ENCODE measurements around the gene PRRT4. TPM values are rescaled to one million over a fixed set of nuclear protein-coding genes. Genes with fewer than 3 reads are reported as not detected.

The PRRT4 gene
- total and polyA plus RNA-seq, 8 donors, result 0.21 to 0.75 (median 0.46) TPM; not detected in 4

GRCh38 chr7:128360359-128360678 lies 1.2 kb downstream of the PRRT4 start:
- Histone ChIP-seq H3K27me3 (peaks cover 0 to 3% (median 0%) of the 10 kb centered on the region in 4 donors), H3K27ac (no peak overlapping the region), H3K4me1 (no peaks in the 10 kb centered on the region), H3K36me3 (no peaks in the 10 kb centered on the region), H3K4me3 (no peak overlapping the region), H3K9me3 (no peaks in the 10 kb centered on the region)
- WGBS, 2 donors, result 57 to 61% methylated on average over 9 of the region's 9 CpGs
- DNase-seq (peak in 1 of 6 donors; percentile 57), ATAC-seq (peak in 1 of 4 donors; percentile 8), FAIRE-seq (no peak)
- intact Hi-C loops (cut with DNase I), result no loop called here
- TF ChIP-seq CTCF (IDR thresholded peaks at IDR 0.05), result no peak

GRCh38 chr7:128359939-128360338 lies 1.6 kb downstream of the PRRT4 start:
- 96 to 98% methylated on average over 4 of the region's 4 CpGs for WGBS, 2 donors
- no peaks in the 10 kb centered on the region for H3K9me3 ChIP-seq
- FAIRE-seq (no peak), ATAC-seq (no peak), DNase-seq (peak in 1 of 6 donors; percentile 44)
- intact Hi-C loops (cut with DNase I), result no loop called here
- H3K4me1 ChIP-seq, result no peaks in the 10 kb centered on the region
- H3K27me3 ChIP-seq, result peaks cover 0 to 3% (median 0%) of the 10 kb centered on the region in 4 donors
- no peak overlapping the region for H3K4me3 ChIP-seq
- no peaks in the 10 kb centered on the region for H3K36me3 ChIP-seq
- TF ChIP-seq CTCF (IDR thresholded peaks at IDR 0.05), result no peak
- H3K27ac ChIP-seq, result no peak overlapping the region

GRCh38 chr7:128359336-128359735 lies 2.2 kb downstream of the PRRT4 start:
- H3K27me3 ChIP-seq, result peaks cover 0 to 3% (median 0%) of the 10 kb centered on the region in 4 donors
- 90 to 97% methylated on average over 12 of the region's 12 CpGs for WGBS, 2 donors
- no peak overlapping the region for H3K4me3 ChIP-seq
- no peaks in the 10 kb centered on the region for H3K4me1 ChIP-seq
- intact Hi-C loops (cut with DNase I), result no loop called here
- no peak for ATAC-seq
- FAIRE-seq, result no peak
- no peaks in the 10 kb centered on the region for H3K9me3 ChIP-seq
- DNase-seq, result peak in 1 of 6 donors; percentile 42
- no peak overlapping the region for H3K27ac ChIP-seq
- H3K36me3 ChIP-seq, result no peaks in the 10 kb centered on the region
- TF ChIP-seq CTCF (IDR thresholded peaks at IDR 0.05), result no peak

- FAIRE-seq, result no peak
- 59 to 80% methylated on average over 1 of the region's 1 CpG for WGBS, 2 donors
These were observed 3.3 kb downstream of the PRRT4 start for GRCh38 chr7:128358233-128358632.

More at GRCh38 chr7:128358233-128358632, 3.3 kb downstream of the PRRT4 start:
- ATAC-seq (no peak), DNase-seq (no peak)
- H3K27me3 ChIP-seq, result no peaks in the 10 kb centered on the region
- no peaks in the 10 kb centered on the region for H3K4me1 ChIP-seq
- intact Hi-C loops (cut with DNase I), result no loop called here
- no peaks in the 10 kb centered on the region for H3K36me3 ChIP-seq
- no peaks in the 10 kb centered on the region for H3K9me3 ChIP-seq
- no peak overlapping the region for H3K27ac ChIP-seq
- TF ChIP-seq CTCF (IDR thresholded peaks at IDR 0.05), result no peak
- no peak overlapping the region for H3K4me3 ChIP-seq
